ENCODE data around the gene LEKR1. TPM values are rescaled to one million over a fixed set of nuclear protein-coding genes. Genes with fewer than 3 reads are reported as not detected.

LEKR1 gene
- polyA plus RNA-seq (2013, experiment 1 of 2) = 0.12 TPM
- 0.23 TPM for polyA plus RNA-seq (2013, experiment 2 of 2)

DNA sequence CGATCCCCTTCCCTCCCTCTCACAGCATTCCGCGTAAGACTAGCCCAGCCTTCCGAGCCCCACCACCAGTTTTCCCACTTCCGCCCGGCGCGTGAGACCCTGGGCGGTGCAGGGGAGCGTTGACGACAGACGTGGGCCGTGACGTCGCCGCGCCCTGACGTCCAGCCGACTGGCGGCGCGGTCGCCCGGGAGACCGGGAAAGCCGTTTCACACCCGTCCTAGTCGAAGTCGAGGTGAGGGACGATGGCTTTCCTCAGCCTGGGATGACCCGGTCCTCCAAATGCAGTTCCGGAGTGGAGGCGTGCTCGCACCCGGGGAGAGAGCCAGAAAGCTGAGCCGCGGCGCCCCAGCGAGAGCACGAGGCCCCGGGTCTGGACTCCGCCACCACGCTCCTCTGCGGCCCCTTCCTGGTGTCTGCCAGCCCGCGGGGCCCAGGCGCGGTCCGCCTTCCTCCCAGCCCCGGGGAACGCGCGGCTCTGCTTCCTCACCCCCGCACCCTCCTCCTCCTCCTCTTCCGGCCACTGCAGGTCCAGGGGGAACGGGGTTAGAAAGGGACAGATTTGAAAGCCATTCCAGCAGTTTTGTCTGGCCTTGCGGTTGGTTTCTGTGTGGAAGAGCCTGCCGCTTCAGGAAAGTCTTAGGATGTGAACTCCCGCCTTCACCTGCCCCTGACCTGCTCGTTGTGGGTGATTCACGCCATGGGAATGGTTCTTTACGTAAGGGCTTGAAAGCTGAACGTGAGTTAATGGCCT is at the start of gene LEKR1:
LEKR1 (plus strand) TSS at position 210 of the 752 bp plus-strand sequence. CDS start 2,977 bp downstream, outside the sequence.
- Histone ChIP-seq H3K4me3 (ENCODE audit: insufficient read depth in 1 of 2, low read depth in 1 of 2, low read length in 2 of 2) (peak within 1 kb of the TSS; percentile 64 to 87), H2AK5ac (ENCODE audit: low read length, severe bottlenecking) (peak within 1 kb of the TSS; percentile 89), H2BK5ac (ENCODE audit: low read depth, low read length, poor library complexity, severe bottlenecking) (peak within 1 kb of the TSS; percentile 20), H3K36me3 (ENCODE audit: control insufficient read depth in 1 of 2, insufficient read depth in 2 of 2, low read depth in 1 of 2, low read length in 2 of 2) (no peaks in the 10 kb centered on the region), H3K9me3 (ENCODE audit: control insufficient read depth, low read length) (no peaks in the 10 kb centered on the region), H3K4ac (ENCODE audit: low read depth in 1 of 2, low read length in 2 of 2) (peak within 1 kb of the TSS; percentile 48 to 75), H2BK15ac (ENCODE audit: low read depth, poor library complexity, severe bottlenecking) (peak within 1 kb of the TSS; percentile 97), H3K14ac (ENCODE audit: low read length in 2 of 2) (peak within 1 kb of the TSS in 1 of 2 experiments; percentile 87), H4K91ac (ENCODE audit: low read length) (peak within 1 kb of the TSS; percentile 93), H3K18ac (ENCODE audit: low read depth in 1 of 2, low read length in 2 of 2) (peak within 1 kb of the TSS; percentile 84 to 93), H4K8ac (ENCODE audit: low read length) (peak within 1 kb of the TSS; percentile 94), H3K4me1 (ENCODE audit: control insufficient read depth, insufficient read depth, low read depth, low read length) (peaks cover 8% of the 10 kb centered on the region), H3K4me2 (ENCODE audit: low read length, poor library complexity, severe bottlenecking) (peak within 1 kb of the TSS; percentile 66), H2AFZ (ENCODE audit: low read depth, low read length) (peak within 1 kb of the TSS; percentile 83), H3K23ac (ENCODE audit: low read length in 2 of 2) (peak within 1 kb of the TSS in 1 of 2 experiments; percentile 47), H3K27ac (ENCODE audit: low read length, poor library complexity, severe bottlenecking) (peak within 1 kb of the TSS; percentile 70), H3K27me3 (ENCODE audit: control insufficient read depth in 1 of 2, insufficient read depth in 1 of 2, low read length in 2 of 2) (no peaks in the 10 kb centered on the region), H3K9ac (ENCODE audit: low read length) (peak within 1 kb of the TSS; percentile 97), H3K79me1 (replicated peaks; ENCODE audit: low read length, poor library complexity, severe bottlenecking) (peaks cover 2% of the 10 kb centered on the region), H2BK120ac (ENCODE audit: low read depth, low read length) (peak within 1 kb of the TSS; percentile 80), H2BK12ac (ENCODE audit: low read length in 2 of 2) (peak within 1 kb of the TSS in 1 of 2 experiments; percentile 81)
- WGBS = 4% methylated on average over 46 of the region's 63 CpGs
- DNase-seq = peak; percentile 97

DNA sequence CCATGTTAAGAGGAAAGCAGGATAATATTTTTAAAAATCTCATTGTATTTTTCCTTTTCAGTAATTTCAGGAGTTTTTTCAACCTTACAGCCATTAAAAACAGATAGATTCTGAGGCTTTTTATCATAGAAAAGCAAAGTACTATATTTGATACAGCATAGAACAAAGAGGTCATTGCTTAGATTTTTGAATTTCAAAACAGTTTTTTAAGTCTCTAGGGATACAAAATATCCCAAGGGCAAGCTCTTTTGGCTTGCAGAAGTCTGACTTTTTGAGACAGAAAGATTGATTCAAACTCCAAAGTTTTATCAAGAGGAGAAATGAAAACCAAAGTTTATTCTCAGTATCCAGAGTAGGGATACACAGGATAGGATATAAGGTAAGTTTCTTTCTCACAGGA is 49.3 kb upstream of the LEKR1 start:
- Histone ChIP-seq H3K9ac (ENCODE audit: low read length) (no peak overlapping the region), H2BK12ac (ENCODE audit: low read length in 2 of 2) (no peak overlapping the region), H3K4ac (ENCODE audit: low read depth in 1 of 2, low read length in 2 of 2) (no peak overlapping the region), H2BK120ac (ENCODE audit: low read depth, low read length) (no peak overlapping the region), H3K79me1 (replicated peaks; ENCODE audit: low read length, poor library complexity, severe bottlenecking) (no peaks in the 10 kb centered on the region), H3K9me3 (ENCODE audit: control insufficient read depth, low read length) (no peaks in the 10 kb centered on the region), H3K23ac (ENCODE audit: low read length in 2 of 2) (no peak overlapping the region), H3K27ac (ENCODE audit: low read length, poor library complexity, severe bottlenecking) (no peak overlapping the region), H3K4me1 (ENCODE audit: control insufficient read depth, insufficient read depth, low read depth, low read length) (peaks cover 2% of the 10 kb centered on the region), H3K36me3 (ENCODE audit: control insufficient read depth in 1 of 2, insufficient read depth in 2 of 2, low read depth in 1 of 2, low read length in 2 of 2) (no peaks in the 10 kb centered on the region), H4K8ac (ENCODE audit: low read length) (no peak overlapping the region), H3K27me3 (ENCODE audit: control insufficient read depth in 1 of 2, insufficient read depth in 1 of 2, low read length in 2 of 2) (no peaks in the 10 kb centered on the region), H2BK15ac (ENCODE audit: low read depth, poor library complexity, severe bottlenecking) (no peak overlapping the region), H2AK5ac (ENCODE audit: low read length, severe bottlenecking) (no peak overlapping the region), H3K4me3 (ENCODE audit: insufficient read depth in 1 of 2, low read depth in 1 of 2, low read length in 2 of 2) (no peak overlapping the region), H2BK5ac (ENCODE audit: low read depth, low read length, poor library complexity, severe bottlenecking) (no peak overlapping the region), H2AFZ (ENCODE audit: low read depth, low read length) (no peak overlapping the region), H3K4me2 (ENCODE audit: low read length, poor library complexity, severe bottlenecking) (no peak overlapping the region), H3K18ac (ENCODE audit: low read depth in 1 of 2, low read length in 2 of 2) (no peak overlapping the region), H4K91ac (ENCODE audit: low read length) (no peak overlapping the region), H3K14ac (ENCODE audit: low read length in 2 of 2) (no peak overlapping the region)
- DNase-seq = no peak

DNA sequence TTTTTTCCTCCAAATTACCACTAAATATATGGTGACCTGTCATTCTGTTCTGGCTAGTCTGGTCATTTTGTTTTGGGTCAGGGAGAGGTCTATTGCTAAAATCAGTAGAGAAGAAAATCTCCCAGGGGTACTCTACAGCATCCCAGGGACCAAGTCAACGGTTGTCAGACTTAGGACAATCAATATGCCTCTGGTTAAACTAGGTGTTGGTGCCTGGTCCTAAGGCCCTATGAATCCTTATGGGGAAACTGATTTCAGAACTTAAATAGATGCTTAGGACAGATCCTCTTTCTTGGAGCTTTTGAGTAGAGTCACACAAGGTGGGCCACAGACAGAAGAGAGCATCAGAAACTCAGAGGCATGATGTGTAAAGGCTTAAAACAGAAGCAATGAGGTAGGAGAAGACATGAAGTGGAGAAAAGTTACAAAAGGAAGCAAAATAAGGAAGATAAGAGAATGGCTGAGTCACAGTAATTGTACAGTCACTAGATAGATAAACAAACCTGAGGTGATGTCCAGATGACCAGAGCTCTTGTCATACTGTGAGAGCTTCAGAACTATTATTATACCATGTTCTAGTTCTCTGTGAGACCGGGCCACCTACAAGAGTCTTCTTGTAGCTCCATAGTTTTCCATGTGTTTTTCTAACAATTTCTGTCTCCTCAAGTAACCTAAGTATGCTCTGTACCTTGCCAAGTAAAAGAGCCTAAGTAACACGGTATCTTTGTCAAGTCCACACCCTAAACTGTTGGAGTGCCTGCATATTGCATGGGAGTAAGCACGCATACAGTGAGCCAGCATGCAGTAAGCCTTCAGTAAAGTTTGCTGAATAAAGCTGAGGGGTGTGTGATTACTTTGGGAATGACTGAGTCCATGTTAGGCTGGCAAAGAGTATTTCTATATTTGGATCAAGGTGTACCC is 44.6 kb upstream of the LEKR1 start:
- Histone ChIP-seq H2BK5ac (ENCODE audit: low read depth, low read length, poor library complexity, severe bottlenecking) (no peak overlapping the region), H3K18ac (ENCODE audit: low read depth in 1 of 2, low read length in 2 of 2) (peak overlapping the region in 1 of 2 experiments; percentile 24), H3K27me3 (ENCODE audit: control insufficient read depth in 1 of 2, insufficient read depth in 1 of 2, low read length in 2 of 2) (no peaks in the 10 kb centered on the region), H3K4me2 (ENCODE audit: low read length, poor library complexity, severe bottlenecking) (no peak overlapping the region), H2BK120ac (ENCODE audit: low read depth, low read length) (no peak overlapping the region), H3K79me1 (replicated peaks; ENCODE audit: low read length, poor library complexity, severe bottlenecking) (peaks cover 2% of the 10 kb centered on the region), H2AK5ac (ENCODE audit: low read length, severe bottlenecking) (peak overlapping the region; percentile 80), H3K23ac (ENCODE audit: low read length in 2 of 2) (no peak overlapping the region), H3K14ac (ENCODE audit: low read length in 2 of 2) (no peak overlapping the region), H3K4me3 (ENCODE audit: insufficient read depth in 1 of 2, low read depth in 1 of 2, low read length in 2 of 2) (no peak overlapping the region), H2AFZ (ENCODE audit: low read depth, low read length) (no peak overlapping the region), H2BK12ac (ENCODE audit: low read length in 2 of 2) (peak overlapping the region in 1 of 2 experiments; percentile 52), H4K8ac (ENCODE audit: low read length) (no peak overlapping the region), H3K9ac (ENCODE audit: low read length) (no peak overlapping the region), H3K36me3 (ENCODE audit: control insufficient read depth in 1 of 2, insufficient read depth in 2 of 2, low read depth in 1 of 2, low read length in 2 of 2) (no peaks in the 10 kb centered on the region), H3K4me1 (ENCODE audit: control insufficient read depth, insufficient read depth, low read depth, low read length) (peaks cover 2% of the 10 kb centered on the region), H3K9me3 (ENCODE audit: control insufficient read depth, low read length) (no peaks in the 10 kb centered on the region), H4K91ac (ENCODE audit: low read length) (no peak overlapping the region), H2BK15ac (ENCODE audit: low read depth, poor library complexity, severe bottlenecking) (no peak overlapping the region), H3K27ac (ENCODE audit: low read length, poor library complexity, severe bottlenecking) (no peak overlapping the region), H3K4ac (ENCODE audit: low read depth in 1 of 2, low read length in 2 of 2) (no peak overlapping the region)
- peak; percentile 59 for DNase-seq
- 91% methylated on average over 4 of the region's 4 CpGs for WGBS

DNA sequence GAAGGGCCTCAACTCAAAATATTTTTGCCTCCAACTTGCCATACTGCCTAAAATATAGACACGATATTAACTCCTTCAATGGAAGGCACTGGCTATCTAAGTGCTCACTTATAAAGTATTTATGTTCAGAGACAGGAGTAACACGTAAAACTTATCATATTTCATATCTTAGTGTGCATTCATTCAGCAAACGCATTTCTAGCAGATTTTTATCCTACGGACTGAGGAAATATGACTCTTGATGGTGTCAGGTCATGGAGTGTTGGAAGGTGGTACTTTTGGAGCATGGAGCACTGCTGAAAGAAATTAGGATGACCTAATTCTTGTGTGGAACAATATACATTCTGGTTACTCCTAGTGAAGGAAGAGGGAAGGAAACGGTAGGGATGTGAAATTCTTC is 43.8 kb upstream of the LEKR1 start:
- Histone ChIP-seq H3K4ac (ENCODE audit: low read depth in 1 of 2, low read length in 2 of 2) (no peak overlapping the region), H3K9me3 (ENCODE audit: control insufficient read depth, low read length) (no peaks in the 10 kb centered on the region), H2AFZ (ENCODE audit: low read depth, low read length) (no peak overlapping the region), H4K8ac (ENCODE audit: low read length) (no peak overlapping the region), H3K79me1 (replicated peaks; ENCODE audit: low read length, poor library complexity, severe bottlenecking) (peaks cover 4% of the 10 kb centered on the region), H2BK12ac (ENCODE audit: low read length in 2 of 2) (no peak overlapping the region), H3K4me2 (ENCODE audit: low read length, poor library complexity, severe bottlenecking) (no peak overlapping the region), H2BK120ac (ENCODE audit: low read depth, low read length) (no peak overlapping the region), H3K9ac (ENCODE audit: low read length) (no peak overlapping the region), H3K36me3 (ENCODE audit: control insufficient read depth in 1 of 2, insufficient read depth in 2 of 2, low read depth in 1 of 2, low read length in 2 of 2) (no peaks in the 10 kb centered on the region), H3K4me3 (ENCODE audit: insufficient read depth in 1 of 2, low read depth in 1 of 2, low read length in 2 of 2) (no peak overlapping the region), H3K27me3 (ENCODE audit: control insufficient read depth in 1 of 2, insufficient read depth in 1 of 2, low read length in 2 of 2) (no peaks in the 10 kb centered on the region), H2AK5ac (ENCODE audit: low read length, severe bottlenecking) (peak overlapping the region; percentile 23), H4K91ac (ENCODE audit: low read length) (no peak overlapping the region), H2BK15ac (ENCODE audit: low read depth, poor library complexity, severe bottlenecking) (no peak overlapping the region), H3K4me1 (ENCODE audit: control insufficient read depth, insufficient read depth, low read depth, low read length) (peaks cover 3% of the 10 kb centered on the region), H3K14ac (ENCODE audit: low read length in 2 of 2) (no peak overlapping the region), H3K23ac (ENCODE audit: low read length in 2 of 2) (no peak overlapping the region), H2BK5ac (ENCODE audit: low read depth, low read length, poor library complexity, severe bottlenecking) (no peak overlapping the region), H3K18ac (ENCODE audit: low read depth in 1 of 2, low read length in 2 of 2) (no peak overlapping the region), H3K27ac (ENCODE audit: low read length, poor library complexity, severe bottlenecking) (no peak overlapping the region)
- no peak for DNase-seq
- WGBS = 100% methylated on average over 3 of the region's 5 CpGs

All from mesenchymal stem cell (in vitro differentiated cells and primary cell).